GM21723 (cell line): ENCODE results near the gene WDR33.
"Not testable (repeated sequence)": the region's sequence is repeated elsewhere in the genome, so short reads cannot be mapped to it uniquely, and the experiment has no call there.

ENCODE experiments used
- ATAC-seq: cut with Tn5 transposase; IDR thresholded peaks from one replicate; pipeline ENCODE4 v1.9.1; 2021; ENCODE audit warnings: mild to moderate bottlenecking, moderate library complexity; ENCODE audit not compliant: unreplicated experiment

Gene WDR33

DNA sequence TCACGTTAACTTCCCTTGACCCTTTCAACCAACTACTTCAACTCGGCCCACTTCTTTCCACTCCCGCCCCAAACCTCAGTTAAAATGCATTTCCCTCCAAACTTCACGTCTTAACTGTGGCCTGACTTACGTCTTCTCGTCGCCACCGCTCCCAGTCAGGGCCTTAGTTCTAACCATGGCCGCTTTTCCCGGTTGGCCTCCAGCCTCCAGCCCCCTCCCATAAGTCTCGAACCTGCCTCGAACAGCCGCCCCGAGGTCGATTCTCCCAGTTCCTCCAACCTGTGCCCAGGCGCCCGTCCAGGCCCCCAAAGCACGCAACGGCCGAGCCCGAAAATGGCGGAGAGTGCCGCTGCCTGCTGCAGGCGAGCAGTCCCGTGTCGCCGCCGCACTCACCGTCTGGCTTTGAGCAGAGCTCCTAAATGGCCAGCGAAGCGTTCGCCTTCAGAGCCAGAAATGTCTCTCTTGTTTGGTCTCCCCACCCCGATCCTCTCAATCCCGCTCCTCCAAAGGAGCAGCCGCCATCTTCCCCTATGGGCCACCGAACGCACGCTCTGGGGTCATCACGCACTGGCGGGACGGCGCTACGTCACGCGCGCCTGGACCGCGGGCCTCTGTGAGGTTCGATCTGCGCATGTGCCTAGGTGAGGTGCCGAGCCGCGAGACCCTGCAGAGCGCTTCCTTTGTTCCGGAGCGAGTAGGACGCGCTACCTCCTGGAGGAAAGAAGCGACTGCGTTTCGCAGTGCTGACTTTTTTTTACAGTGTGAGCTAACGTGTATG lies at the start of gene WDR33:
TSS of gene WDR33 (minus strand) at position 553 of the 778 bp plus-strand sequence. CDS start 40,190 bp downstream, outside the sequence.
- peak; percentile 97 for ATAC-seq

DNA sequence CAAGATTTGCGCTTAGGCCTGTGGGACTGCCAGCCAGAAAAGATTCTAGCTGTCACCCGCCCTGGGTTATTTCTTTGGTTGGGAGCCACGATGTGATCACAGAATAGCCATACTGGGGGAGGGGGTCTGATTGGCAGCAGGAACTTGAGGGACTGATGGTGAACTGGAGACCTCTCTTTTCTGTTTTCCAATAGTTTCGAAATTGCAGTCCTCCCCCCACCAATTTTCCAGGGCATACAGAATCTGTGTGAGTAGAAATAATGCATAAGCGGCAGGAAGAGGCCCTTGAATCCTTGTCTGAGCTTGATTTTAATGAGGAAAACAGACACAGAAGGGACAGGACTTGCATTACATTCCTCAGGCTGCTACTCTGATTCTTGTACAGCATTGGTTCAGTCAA lies 49.2 kb upstream of the WDR33 start:
- no peak for ATAC-seq

DNA sequence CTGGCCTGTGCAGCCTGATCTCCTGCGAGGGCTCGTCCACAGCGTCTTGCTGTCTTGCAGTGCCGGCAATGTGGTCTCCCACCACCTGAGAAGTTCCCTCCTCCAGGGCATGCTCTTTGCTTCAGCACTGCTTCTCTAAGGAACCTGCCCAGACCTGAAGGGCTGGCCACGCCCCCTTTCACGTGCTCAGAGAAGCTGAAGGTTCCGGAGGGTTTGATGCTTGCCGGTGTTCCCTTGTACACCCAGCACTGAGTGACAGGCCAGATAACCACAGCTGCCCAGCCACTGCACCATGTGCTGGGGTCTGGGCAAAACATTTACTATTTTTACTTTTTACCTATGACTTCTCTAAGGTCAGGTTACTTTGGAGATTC lies 48.7 kb upstream of the WDR33 start:
- no peak for ATAC-seq

DNA sequence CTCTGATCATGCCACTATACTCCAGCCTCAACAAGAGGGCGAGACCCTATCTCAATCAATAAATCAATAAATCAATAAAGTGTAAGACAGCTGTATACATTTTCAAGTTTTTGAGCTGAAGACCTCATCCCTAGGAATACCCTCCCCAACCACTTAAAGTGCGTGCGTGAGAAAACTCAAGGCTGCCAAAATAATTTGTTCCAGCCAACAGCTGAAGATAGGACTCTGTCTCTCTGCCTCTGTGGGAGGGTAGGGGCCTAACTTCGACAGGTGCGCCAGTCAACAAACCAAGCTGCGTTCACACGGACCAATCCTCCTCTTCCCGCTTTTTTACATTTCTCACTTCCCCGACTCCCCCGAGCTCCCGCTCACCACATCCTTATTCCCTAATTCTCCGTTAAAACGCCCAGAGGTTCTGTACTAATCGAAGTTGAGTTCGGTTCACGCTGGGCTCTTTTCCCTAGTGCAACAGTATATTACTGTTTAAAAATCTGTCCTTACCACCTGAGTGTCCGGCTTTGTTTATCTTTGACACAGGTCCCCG lies 46.4 kb upstream of the WDR33 start:
- peak; percentile 28 for ATAC-seq

DNA sequence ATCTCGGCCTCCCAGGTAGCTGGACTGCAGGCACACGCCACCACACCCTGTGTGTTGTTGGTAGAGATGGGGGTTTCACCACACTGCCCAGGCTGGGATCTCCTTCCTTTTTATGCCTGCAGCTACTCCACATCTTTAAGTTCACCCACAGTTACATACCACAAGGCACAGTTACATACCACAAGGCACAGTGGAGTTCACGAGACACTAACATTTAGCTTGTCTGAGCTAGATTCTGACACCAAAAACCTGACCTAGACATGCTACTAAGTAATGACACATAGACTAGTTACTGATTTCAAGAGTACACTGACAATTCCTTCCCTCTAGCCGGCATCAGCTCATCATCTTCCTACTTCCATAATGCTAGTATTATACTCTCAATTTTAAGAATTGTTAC lies 42.7 kb upstream of the WDR33 start:
- ATAC-seq, result no peak

DNA sequence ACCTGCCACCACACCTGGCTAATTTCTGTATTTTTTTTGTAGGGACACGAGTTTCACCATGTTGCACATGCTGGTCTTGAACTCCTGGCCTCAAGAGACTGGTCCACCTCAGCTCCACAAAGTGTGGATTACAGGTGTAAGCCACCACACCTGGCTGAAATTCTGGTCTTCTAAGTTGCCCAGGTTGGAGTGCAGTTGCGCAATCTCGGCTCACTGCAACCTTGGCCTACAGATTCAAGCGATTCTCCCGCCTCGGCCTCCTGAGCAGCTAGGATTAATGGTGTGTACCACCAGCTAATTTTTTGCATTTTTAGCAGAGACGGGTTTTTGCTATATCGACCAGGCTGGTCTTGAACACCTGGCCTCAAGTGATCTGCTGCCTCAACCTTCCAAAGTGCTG lies 41.4 kb upstream of the WDR33 start:
- no peak for ATAC-seq

DNA sequence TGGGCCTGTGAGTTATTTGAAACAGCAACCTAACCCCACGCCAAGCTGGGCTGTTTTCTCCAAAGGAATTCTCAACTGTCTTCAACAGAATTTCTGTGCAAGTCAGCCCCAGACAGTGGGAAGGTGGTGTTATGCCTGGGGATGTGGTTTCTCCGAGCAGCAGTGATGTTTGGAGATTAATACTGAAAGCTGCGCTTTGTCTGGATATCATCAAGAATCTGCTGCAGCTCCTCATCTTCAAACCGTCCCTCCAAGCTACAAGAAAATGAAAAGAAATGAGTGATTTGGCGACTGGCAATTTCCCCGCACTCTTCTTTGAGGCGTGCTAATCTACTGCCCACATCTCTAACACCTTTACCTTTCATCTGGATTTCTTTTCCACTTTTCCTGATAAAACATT lies 37.0 kb upstream of the WDR33 start:
- no peak for ATAC-seq

DNA sequence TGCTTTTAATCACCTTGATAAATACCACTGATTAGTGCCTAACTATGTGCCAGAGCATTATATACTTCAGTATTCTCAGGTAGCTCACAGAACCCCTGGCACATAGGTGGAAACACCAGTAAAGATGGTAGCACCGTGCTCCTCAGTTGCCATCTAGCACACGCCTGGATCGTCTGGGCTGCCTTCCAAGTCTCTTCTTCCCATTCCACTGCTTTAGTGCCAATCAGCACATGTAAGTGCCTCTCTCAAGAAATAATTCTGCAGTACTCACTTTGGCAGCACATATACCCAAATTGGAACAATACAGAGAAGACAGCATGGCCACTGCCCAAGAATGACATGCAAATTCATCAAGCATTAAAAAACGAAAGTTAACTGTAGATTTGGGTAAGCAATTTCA lies 34.0 kb upstream of the WDR33 start:
- no peak for ATAC-seq

DNA sequence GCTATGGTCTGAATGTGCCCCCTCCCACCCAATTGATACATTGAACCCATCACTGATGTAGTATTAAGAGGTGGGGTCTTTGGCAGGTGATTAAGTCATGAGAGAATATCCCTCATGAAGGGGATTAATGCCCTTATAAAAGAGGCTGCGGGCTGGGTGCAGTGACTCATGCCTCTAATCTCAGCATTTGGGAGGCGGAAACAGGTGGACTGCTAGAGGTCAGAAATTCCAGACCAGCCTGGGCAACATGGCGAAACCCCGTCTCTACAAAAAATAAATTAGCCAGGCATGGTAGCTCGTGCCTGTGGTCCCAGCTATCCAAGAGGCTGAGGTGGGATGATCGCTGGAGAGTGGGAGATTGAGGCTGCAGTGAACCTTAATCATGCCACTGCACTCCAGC lies 32.7 kb upstream of the WDR33 start:
- no peak for ATAC-seq

DNA sequence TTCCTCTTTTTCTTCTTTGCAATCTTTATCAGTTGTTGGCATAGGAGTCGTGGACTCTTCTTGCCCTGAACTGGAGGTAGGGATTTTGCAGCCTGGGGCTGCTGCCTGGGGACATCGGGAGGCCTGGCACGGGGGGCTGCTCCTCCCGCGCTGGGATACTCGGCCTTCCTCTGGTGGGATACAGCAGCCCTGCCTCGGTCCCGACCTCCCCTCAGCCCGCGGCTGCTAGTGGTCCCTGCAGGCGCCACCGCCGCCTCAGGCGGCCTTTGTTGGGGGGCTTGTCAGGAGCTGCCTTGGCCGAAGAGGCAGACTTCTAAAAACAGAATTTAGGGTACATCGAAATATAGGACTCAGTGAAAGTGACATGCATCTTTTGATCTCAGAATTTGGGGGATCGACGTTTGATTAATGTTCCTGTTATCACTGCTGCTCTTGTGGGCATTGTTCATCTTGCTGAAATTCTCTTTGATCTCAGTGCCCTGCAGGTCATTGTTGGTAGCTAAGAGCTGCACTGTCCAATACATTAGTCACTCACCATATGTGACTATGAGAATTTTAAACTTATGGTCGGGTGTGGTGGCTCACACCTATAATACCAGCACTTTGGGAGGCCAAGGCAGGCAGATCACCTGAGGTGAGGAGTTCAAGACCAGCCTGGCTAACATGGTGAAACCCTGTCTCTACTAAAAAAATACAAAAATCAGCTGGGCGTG lies 30.7 kb upstream of the WDR33 start:
- no peak for ATAC-seq

DNA sequence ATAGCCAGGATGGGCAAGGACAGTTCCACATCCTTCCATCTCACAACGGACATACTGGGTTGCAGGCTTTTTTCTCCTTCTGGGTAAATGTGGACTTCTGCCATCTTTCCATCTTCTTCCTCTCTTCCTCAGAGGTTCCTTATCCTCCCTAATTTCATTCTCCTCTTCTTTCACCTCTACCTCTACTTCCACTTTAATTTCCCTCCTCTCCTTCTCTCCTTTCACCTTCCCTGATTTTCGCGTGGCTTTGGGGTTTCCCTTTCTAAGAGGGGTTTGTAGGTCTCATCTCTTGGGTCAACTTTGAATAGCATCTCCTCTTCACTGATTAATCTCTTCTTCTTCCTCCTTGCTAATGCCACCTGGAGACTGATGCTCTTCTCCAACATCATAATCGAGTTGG lies 29.9 kb upstream of the WDR33 start:
- ATAC-seq, result no peak

DNA sequence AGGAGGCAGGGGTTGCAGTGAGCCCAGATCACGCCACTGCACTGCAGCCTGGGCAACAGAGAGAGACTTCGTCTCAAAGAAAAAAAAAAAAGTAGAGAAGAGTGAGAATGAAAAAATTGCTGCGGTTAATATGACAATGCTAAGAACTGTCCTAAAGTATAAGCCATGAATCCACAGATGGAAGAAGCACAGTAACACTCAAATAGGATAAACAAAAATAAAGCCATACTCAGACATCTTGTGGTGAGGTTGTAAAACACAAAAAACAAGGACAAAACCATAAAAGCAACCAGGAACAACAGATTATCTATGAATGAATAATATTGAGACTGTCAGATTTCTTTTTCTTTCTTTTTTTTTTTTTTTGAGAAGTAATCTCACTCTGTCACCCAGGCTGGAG lies 24.0 kb upstream of the WDR33 start:
- ATAC-seq, result no peak

DNA sequence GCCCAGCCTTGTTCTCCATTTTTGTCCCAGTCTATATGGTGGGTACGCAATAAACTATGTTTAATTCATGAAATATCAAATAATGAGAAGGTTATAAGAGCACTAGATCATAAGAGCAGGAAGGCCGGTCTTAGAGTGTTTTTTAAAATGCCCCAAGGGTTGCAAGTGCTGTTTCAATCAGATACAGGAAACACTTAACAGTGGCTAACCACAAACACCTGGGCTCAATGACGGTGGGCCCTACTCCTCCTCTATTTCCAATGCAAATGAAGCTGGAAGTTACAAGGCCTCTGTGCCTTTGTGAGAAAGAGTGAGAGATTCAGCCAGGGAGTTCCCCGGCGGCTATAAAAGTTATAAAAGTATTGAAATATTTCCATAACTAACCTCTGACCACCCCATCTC lies 18.9 kb upstream of the WDR33 start:
- ATAC-seq, result peak; percentile 99

DNA sequence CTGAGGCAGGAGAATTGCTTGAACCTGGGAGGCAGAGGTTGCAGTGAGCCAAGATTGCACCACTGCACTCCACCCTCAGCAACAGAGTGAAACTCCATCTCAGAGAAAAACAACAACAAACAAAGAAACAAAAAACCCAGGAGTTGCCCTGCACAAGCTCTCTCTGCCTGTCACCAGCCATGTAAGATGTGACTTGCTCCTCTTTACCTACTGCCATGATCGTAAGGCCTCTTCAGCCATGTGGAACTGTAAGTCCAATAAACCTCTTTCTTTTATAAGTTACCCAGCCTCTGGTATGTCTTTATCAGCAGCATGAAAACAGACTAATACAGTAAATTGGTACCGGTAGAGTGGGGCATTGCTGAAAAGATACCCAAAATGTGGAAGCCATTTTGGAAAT lies 15.7 kb upstream of the WDR33 start:
- not testable (repeated sequence) for ATAC-seq

DNA sequence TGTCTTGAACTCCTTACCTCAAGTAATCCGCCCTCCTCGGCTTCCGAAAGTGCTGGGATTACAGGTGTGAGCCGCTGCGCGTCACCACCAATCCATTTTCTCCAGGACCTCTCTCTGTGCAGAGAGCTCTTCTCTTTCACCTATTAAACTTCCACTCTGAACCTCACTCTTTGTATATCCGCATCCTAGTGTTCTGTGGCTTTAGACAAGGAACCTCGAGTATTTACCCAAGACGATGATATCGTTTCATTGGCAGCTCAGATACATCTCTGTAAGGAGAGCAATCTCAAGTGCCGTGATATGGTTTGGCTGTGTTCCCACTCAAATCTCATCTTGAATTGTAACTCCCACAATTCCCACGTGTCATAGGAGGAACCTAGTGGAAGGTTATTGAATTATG lies 15.1 kb upstream of the WDR33 start:
- no peak for ATAC-seq

DNA sequence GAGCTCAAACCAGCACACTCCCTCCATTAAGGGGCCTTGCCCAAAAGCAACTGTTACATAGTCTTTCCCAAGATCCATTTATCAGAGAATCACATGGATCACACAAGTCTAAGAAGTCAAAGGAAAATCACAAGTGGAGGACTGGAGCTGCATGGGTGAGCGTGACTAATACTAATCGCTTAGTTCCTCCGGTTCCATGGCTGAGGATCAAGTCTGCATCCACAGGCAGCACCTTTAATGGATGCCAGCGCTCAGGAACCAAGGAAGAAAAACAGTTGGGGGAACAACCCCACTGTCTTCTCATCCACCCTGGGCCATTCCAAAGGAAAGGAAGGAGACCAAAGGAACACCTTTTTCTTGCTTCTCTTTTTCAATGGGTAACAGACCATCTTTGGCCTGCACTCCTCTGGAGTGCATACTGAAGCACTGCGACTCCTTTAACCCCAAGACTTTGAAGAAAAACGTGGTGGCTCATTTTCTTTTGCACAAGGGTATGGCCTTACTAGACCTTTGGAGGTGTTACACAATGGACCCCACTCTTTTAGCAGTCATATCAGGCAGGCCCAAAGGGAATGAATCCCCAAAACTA lies 9.2 kb upstream of the WDR33 start:
- ATAC-seq, result no peak

DNA sequence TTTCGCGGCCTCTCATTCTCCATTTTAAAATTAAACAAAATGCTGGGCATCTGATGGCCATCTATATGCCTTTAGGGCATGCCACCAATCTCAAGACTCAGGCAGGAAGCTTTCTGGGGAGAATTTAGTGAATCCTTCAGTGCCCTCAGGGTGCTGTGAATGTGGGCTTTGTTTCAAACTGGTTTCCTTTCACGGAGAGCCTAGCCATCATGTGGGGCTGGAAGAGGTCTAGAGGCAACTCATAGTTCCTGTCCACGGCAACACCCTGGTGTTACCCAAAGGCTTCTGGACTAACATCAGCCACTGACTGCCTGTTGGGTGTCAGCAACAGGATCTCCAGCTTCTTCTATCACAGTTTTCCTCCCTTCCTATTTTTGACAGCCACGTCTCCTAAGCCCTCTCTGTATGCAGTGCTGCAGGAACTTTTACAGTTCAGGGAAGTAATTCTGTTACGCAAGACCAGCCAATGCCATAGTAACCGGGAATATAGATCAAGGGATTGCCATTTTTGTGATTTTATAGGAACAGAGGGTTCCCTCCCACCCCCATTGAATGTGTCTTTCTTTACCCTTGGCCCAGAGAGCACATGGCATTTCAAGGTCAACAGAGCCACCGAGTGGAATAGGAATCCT lies 7.9 kb upstream of the WDR33 start:
- no peak for ATAC-seq

DNA sequence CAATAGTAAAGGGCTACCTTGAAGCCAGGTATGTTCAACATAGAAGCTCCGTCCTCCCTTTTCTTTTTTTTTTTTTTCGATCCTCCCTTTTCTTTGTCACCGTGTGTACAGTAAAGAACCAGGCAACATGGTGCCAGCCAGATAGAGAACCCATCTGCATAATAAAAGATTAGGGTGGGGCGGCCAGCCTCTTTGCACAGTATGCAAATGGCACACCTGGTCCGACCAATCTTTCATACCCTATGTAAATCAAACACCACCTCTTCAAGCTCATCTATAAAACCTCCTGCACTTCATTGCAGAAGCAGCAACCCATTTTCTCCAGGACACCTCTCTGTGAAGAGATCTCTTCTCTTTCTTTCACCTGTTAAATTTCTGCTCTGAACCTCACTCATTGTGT lies 7.3 kb upstream of the WDR33 start:
- ATAC-seq, result no peak

DNA sequence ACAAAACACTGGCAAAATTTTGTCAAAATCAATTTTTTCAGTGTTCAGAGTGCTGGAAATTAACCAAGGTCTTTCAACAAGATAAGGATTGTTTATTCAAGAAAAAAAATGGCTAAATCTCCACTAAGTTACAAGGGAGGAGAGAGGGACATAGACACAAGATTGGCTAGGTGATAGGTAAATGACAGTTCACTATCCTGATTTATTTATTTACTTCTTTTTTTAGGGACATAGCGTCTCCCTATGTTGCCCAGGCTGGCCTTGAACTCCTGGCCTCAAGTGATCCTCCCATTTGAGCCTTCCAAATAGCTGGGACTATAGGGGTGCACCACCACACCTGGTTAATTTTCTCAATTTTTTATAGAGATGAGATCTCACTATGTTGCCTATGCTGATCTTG lies 3.7 kb upstream of the WDR33 start:
- no peak for ATAC-seq

DNA sequence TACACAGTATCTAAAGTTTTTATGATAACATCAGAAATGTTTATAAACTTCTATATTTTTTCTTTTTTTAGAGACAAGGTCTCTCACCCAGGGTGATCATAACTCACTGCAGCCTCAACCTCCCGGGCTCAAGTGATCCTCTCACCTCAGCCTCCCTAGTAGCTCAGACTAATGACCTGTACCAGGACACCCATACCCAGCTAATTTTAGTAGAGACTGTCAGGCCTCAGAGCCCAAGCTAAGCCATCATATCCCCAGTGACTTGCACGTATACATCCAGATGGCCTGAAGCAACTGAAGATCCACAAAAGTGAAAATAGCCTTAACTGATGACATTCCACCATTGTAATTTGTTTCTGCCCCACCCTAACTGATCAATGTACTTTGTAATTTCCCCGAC lies 1.5 kb upstream of the WDR33 start:
- not testable (repeated sequence) for ATAC-seq
